ENCODE results near the gene CIZ1.
A peak's percentile ranks its signal among the peaks of the same experiment; 100 is the strongest.
"Not testable (repeated sequence)": the region's sequence is repeated elsewhere in the genome, so short reads cannot be mapped to it uniquely, and the experiment has no call there.

CIZ1 gene, protein sequence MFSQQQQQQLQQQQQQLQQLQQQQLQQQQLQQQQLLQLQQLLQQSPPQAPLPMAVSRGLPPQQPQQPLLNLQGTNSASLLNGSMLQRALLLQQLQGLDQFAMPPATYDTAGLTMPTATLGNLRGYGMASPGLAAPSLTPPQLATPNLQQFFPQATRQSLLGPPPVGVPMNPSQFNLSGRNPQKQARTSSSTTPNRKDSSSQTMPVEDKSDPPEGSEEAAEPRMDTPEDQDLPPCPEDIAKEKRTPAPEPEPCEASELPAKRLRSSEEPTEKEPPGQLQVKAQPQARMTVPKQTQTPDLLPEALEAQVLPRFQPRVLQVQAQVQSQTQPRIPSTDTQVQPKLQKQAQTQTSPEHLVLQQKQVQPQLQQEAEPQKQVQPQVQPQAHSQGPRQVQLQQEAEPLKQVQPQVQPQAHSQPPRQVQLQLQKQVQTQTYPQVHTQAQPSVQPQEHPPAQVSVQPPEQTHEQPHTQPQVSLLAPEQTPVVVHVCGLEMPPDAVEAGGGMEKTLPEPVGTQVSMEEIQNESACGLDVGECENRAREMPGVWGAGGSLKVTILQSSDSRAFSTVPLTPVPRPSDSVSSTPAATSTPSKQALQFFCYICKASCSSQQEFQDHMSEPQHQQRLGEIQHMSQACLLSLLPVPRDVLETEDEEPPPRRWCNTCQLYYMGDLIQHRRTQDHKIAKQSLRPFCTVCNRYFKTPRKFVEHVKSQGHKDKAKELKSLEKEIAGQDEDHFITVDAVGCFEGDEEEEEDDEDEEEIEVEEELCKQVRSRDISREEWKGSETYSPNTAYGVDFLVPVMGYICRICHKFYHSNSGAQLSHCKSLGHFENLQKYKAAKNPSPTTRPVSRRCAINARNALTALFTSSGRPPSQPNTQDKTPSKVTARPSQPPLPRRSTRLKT

GRCh38 chr9:128191406-128192046, at the start of gene CIZ1:
Gene CIZ1 (minus strand): TSS chr9:128191572. CDS start chr9:128190857, 715 bp downstream.
- Histone ChIP-seq H3K4me3 (ENCODE audit: low read length in 2 of 2) (peak within 1 kb of the TSS; percentile 71 to 88), H3K27me3 (ENCODE audit: control insufficient read depth in 2 of 2, insufficient read depth in 2 of 2, low read length in 2 of 2) (no peaks in the 10 kb centered on the region), H3K9ac (ENCODE audit: low read depth in 1 of 2, low read length in 2 of 2) (peak within 1 kb of the TSS; percentile 89 to 90), H3K4me1 (ENCODE audit: control insufficient read depth in 2 of 2, insufficient read depth in 2 of 2, low read length in 2 of 2) (peaks cover 13 to 18% of the 10 kb centered on the region in 2 donors), H3K36me3 (ENCODE audit: control insufficient read depth in 2 of 2, insufficient read depth in 2 of 2, low read length in 2 of 2) (peaks cover 7 to 13% of the 10 kb centered on the region in 2 donors), H3K27ac (ENCODE audit: low read depth in 2 of 2, low read length in 2 of 2) (peak within 1 kb of the TSS; percentile 82 to 91), H3K9me3 (ENCODE audit: control insufficient read depth in 2 of 2, low read length in 2 of 2) (no peaks in the 10 kb centered on the region)

DNA sequence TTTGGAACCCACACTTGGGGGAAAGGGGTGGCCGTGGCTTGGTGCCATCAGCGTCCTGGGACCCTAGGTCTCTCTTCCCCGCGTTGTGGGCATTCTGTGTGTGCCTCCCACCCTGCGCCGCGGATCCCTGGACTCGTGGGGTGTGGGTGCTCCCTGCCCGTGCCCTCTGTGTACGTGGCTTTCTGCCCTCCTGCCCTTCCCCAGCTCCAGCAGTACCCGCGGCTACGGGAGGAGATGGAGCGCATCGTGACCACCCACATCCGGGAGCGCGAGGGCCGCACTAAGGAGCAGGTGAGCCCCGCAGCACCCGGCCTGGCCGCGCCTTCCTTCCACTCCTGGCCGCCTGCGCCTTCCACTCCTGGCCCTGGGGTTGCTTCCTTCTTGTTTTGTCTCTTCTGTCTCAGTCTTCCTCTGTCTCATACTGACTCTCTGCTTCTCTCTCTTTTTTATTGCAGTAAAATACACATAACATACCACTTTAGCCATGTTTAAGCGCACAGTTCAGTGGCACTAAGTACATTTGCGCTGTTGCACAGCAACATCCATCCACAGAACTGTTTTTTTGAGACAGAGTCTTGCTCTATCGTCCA, 42.5 kb upstream of the CIZ1 start:
- no peaks in the 10 kb centered on the region for H3K27me3 ChIP-seq (ENCODE audit: control insufficient read depth in 2 of 2, insufficient read depth in 2 of 2, low read length in 2 of 2)
- H3K36me3 ChIP-seq (ENCODE audit: control insufficient read depth in 2 of 2, insufficient read depth in 2 of 2, low read length in 2 of 2) = no peaks in the 10 kb centered on the region
- no peaks in the 10 kb centered on the region for H3K9me3 ChIP-seq (ENCODE audit: control insufficient read depth in 2 of 2, low read length in 2 of 2)
- H3K27ac ChIP-seq (ENCODE audit: low read depth in 2 of 2, low read length in 2 of 2) = no peak overlapping the region
- no peak overlapping the region for H3K9ac ChIP-seq (ENCODE audit: low read depth in 1 of 2, low read length in 2 of 2)
- no peak overlapping the region for H3K4me3 ChIP-seq (ENCODE audit: low read length in 2 of 2)
- H3K4me1 ChIP-seq (ENCODE audit: control insufficient read depth in 2 of 2, insufficient read depth in 2 of 2, low read length in 2 of 2) = no peaks in the 10 kb centered on the region

- H3K27me3 ChIP-seq (ENCODE audit: control insufficient read depth in 2 of 2, insufficient read depth in 2 of 2, low read length in 2 of 2) = no peaks in the 10 kb centered on the region
Observed at GRCh38 chr9:128232528-128233428, 41.4 kb upstream of the CIZ1 start.

DNA sequence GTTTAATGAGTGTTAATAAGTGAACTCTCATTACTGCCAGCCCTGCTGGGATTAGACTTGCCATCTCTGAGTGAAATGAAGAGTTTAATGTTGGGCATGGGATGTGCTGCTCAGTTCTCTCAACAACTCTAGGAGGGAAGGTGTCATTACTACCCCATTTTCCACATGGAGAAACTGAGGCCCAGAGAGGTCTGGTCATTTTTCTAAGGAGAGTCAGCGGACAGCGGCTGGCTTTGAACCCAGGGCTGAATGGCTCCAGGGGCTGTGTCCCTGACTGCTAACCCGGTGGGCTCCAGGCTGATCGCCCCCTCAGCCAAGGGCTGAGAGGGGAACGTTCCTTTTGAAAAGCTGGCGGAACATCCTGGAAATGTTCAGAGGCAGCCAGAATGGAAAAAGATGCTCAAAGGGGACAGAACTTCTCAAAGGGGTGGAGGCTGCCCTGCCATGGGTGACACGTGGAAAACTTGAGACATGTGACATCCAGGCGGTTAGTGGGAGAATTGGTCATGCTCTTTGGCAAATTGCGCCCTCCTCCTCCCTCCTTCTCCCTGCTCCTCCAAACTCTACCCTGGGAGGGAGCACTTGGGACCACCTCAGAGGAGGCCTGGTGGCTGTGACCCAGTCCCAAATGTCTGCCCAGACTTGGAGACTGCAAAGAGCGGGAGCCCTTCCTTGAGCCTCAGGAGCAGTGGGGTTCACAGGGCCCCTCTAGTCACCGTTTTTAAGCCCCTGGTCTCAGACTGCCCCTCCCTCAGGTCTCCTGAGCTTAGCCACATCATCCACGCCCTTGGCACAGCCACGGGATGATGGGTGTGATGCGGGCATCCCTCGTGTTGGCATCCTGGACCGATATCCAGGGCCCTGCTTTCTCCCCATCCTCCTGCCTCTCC, 40.5 kb upstream of the CIZ1 start:
- H3K36me3 ChIP-seq (ENCODE audit: control insufficient read depth in 2 of 2, insufficient read depth in 2 of 2, low read length in 2 of 2) = no peaks in the 10 kb centered on the region
- no peak overlapping the region for H3K9ac ChIP-seq (ENCODE audit: low read depth in 1 of 2, low read length in 2 of 2)
- no peaks in the 10 kb centered on the region for H3K9me3 ChIP-seq (ENCODE audit: control insufficient read depth in 2 of 2, low read length in 2 of 2)
- H3K27ac ChIP-seq (ENCODE audit: low read depth in 2 of 2, low read length in 2 of 2) = no peak overlapping the region
- no peaks in the 10 kb centered on the region for H3K27me3 ChIP-seq (ENCODE audit: control insufficient read depth in 2 of 2, insufficient read depth in 2 of 2, low read length in 2 of 2)
- H3K4me1 ChIP-seq (ENCODE audit: control insufficient read depth in 2 of 2, insufficient read depth in 2 of 2, low read length in 2 of 2) = no peaks in the 10 kb centered on the region
- H3K4me3 ChIP-seq (ENCODE audit: low read length in 2 of 2) = no peak overlapping the region

More at GRCh38 chr9:128232528-128233428, 41.4 kb upstream of the CIZ1 start:
- no peak overlapping the region for H3K4me3 ChIP-seq (ENCODE audit: low read length in 2 of 2)
- H3K36me3 ChIP-seq (ENCODE audit: control insufficient read depth in 2 of 2, insufficient read depth in 2 of 2, low read length in 2 of 2) = no peaks in the 10 kb centered on the region
- no peaks in the 10 kb centered on the region for H3K9me3 ChIP-seq (ENCODE audit: control insufficient read depth in 2 of 2, low read length in 2 of 2)
- H3K27ac ChIP-seq (ENCODE audit: low read depth in 2 of 2, low read length in 2 of 2) = no peak overlapping the region
- H3K4me1 ChIP-seq (ENCODE audit: control insufficient read depth in 2 of 2, insufficient read depth in 2 of 2, low read length in 2 of 2) = no peaks in the 10 kb centered on the region
- no peak overlapping the region for H3K9ac ChIP-seq (ENCODE audit: low read depth in 1 of 2, low read length in 2 of 2)

GRCh38 chr9:128230897-128231296, 39.5 kb upstream of the CIZ1 start:
- not testable (repeated sequence) for H3K36me3 ChIP-seq (ENCODE audit: control insufficient read depth in 2 of 2, insufficient read depth in 2 of 2, low read length in 2 of 2); H3K27ac ChIP-seq (ENCODE audit: low read depth in 2 of 2, low read length in 2 of 2); H3K9ac ChIP-seq (ENCODE audit: low read depth in 1 of 2, low read length in 2 of 2); H3K27me3 ChIP-seq (ENCODE audit: control insufficient read depth in 2 of 2, insufficient read depth in 2 of 2, low read length in 2 of 2); H3K9me3 ChIP-seq (ENCODE audit: control insufficient read depth in 2 of 2, low read length in 2 of 2); H3K4me3 ChIP-seq (ENCODE audit: low read length in 2 of 2); H3K4me1 ChIP-seq (ENCODE audit: control insufficient read depth in 2 of 2, insufficient read depth in 2 of 2, low read length in 2 of 2)

DNA sequence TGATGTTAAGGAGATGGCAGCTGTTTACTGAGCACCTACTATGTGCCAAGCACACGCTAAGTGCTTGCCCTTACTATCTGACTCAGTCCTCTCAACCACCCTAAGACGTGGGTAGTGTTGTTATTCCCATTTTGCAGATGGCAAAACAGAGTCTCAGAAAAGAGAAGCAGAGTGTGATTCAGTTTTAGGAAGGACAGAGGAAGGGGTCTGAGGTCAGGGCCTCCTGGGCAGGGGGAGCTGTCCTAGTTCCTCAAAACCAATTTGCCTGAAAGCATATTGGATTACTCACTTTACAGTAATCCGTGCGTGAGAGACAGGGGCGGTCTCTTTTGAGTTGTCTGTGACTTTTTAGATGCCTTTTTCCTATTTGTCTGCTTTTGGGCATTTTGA, 35.0 kb upstream of the CIZ1 start:
- Histone ChIP-seq H3K4me1 (ENCODE audit: control insufficient read depth in 2 of 2, insufficient read depth in 2 of 2, low read length in 2 of 2) (no peaks in the 10 kb centered on the region), H3K36me3 (ENCODE audit: control insufficient read depth in 2 of 2, insufficient read depth in 2 of 2, low read length in 2 of 2) (no peaks in the 10 kb centered on the region), H3K27ac (ENCODE audit: low read depth in 2 of 2, low read length in 2 of 2) (no peak overlapping the region), H3K27me3 (ENCODE audit: control insufficient read depth in 2 of 2, insufficient read depth in 2 of 2, low read length in 2 of 2) (no peaks in the 10 kb centered on the region), H3K9ac (ENCODE audit: low read depth in 1 of 2, low read length in 2 of 2) (no peak overlapping the region), H3K9me3 (ENCODE audit: control insufficient read depth in 2 of 2, low read length in 2 of 2) (no peaks in the 10 kb centered on the region), H3K4me3 (ENCODE audit: low read length in 2 of 2) (no peak overlapping the region)

- Histone ChIP-seq H3K27me3 (ENCODE audit: control insufficient read depth in 2 of 2, insufficient read depth in 2 of 2, low read length in 2 of 2) (no peaks in the 10 kb centered on the region), H3K36me3 (ENCODE audit: control insufficient read depth in 2 of 2, insufficient read depth in 2 of 2, low read length in 2 of 2) (no peaks in the 10 kb centered on the region), H3K4me1 (ENCODE audit: control insufficient read depth in 2 of 2, insufficient read depth in 2 of 2, low read length in 2 of 2) (no peaks in the 10 kb centered on the region), H3K9ac (ENCODE audit: low read depth in 1 of 2, low read length in 2 of 2) (no peak overlapping the region), H3K4me3 (ENCODE audit: low read length in 2 of 2) (no peak overlapping the region), H3K27ac (ENCODE audit: low read depth in 2 of 2, low read length in 2 of 2) (no peak overlapping the region), H3K9me3 (ENCODE audit: control insufficient read depth in 2 of 2, low read length in 2 of 2) (no peaks in the 10 kb centered on the region)
Observed at GRCh38 chr9:128225770-128226411, 34.5 kb upstream of the CIZ1 start.

DNA sequence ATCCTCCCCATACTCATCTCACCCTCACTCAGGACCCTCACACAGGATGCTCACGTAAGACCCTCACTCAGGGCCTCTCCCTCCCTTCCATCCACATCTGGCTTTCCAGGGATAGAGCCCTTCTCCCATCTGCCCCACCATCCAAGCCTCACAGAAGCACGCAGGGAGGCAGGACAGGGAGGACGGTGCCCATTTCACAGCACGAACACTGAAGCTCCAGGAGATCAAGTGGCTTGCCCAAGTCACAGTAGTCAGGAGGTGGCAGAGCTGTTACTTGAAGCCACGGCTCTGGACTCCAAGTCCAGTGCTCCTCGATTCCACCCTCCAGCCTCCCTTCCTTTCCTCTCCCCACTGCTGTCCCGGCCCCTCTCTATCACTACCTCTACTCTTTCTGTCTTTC, 33.5 kb upstream of the CIZ1 start:
- no peak overlapping the region for H3K9ac ChIP-seq (ENCODE audit: low read depth in 1 of 2, low read length in 2 of 2)
- H3K4me1 ChIP-seq (ENCODE audit: control insufficient read depth in 2 of 2, insufficient read depth in 2 of 2, low read length in 2 of 2) = no peaks in the 10 kb centered on the region
- H3K36me3 ChIP-seq (ENCODE audit: control insufficient read depth in 2 of 2, insufficient read depth in 2 of 2, low read length in 2 of 2) = peaks cover 0 to 3% of the 10 kb centered on the region in 2 donors
- no peaks in the 10 kb centered on the region for H3K27me3 ChIP-seq (ENCODE audit: control insufficient read depth in 2 of 2, insufficient read depth in 2 of 2, low read length in 2 of 2)
- H3K4me3 ChIP-seq (ENCODE audit: low read length in 2 of 2) = no peak overlapping the region
- H3K27ac ChIP-seq (ENCODE audit: low read depth in 2 of 2, low read length in 2 of 2) = no peak overlapping the region
- no peaks in the 10 kb centered on the region for H3K9me3 ChIP-seq (ENCODE audit: control insufficient read depth in 2 of 2, low read length in 2 of 2)
